HG03139 (cell line): ENCODE data around the gene PRMT1.

Source experiments
- ATAC-seq: cut with Tn5 transposase; IDR thresholded peaks from one replicate; pipeline ENCODE4 v1.9.1; 2021; ENCODE audit not compliant: unreplicated experiment

The PRMT1 gene

GRCh38 chr19:49687566-49688316 is 10.7 kb downstream of the PRMT1 start:
- no peak for ATAC-seq

- ATAC-seq, result no peak
These were observed 11.6 kb downstream of the PRMT1 start for GRCh38 chr19:49688531-49689132.

- ATAC-seq, result no peak
These were observed 12.3 kb downstream of the PRMT1 start, which contains the start of gene ADM5 for GRCh38 chr19:49689133-49690078. ADM5 (plus strand) TSS chr19:49689594; CDS start chr19:49689838, 244 bp downstream.

- no peak for ATAC-seq
These were observed 13.1 kb downstream of the PRMT1 start for GRCh38 chr19:49690079-49690655.

GRCh38 chr19:49690656-49691242 is 13.7 kb downstream of the PRMT1 start, which contains the start of gene CPT1C:
CPT1C (plus strand) TSS chr19:49691116; CDS start chr19:49692253, 1,137 bp downstream.
- no peak for ATAC-seq

GRCh38 chr19:49691243-49692146 is 14.4 kb downstream of the PRMT1 start:
- no peak for ATAC-seq

- ATAC-seq, result no peak
These were observed 15.1 kb downstream of the PRMT1 start for GRCh38 chr19:49692147-49692506.

GRCh38 chr19:49696115-49696514 is 19.0 kb downstream of the PRMT1 start:
- ATAC-seq, result no peak

GRCh38 chr19:49696865-49697264 is 19.8 kb downstream of the PRMT1 start:
- ATAC-seq, result no peak

GRCh38 chr19:49699364-49699763 is 22.3 kb downstream of the PRMT1 start:
- no peak for ATAC-seq

- ATAC-seq, result no peak
These were observed 23.5 kb downstream of the PRMT1 start for GRCh38 chr19:49700563-49700962.

- ATAC-seq, result no peak
These were observed 24.3 kb downstream of the PRMT1 start for GRCh38 chr19:49701271-49701786.

- no peak for ATAC-seq
These were observed 28.0 kb downstream of the PRMT1 start for GRCh38 chr19:49704888-49705642.

GRCh38 chr19:49705919-49706318 is 28.8 kb downstream of the PRMT1 start:
- ATAC-seq, result no peak

- no peak for ATAC-seq
These were observed 33.4 kb downstream of the PRMT1 start for GRCh38 chr19:49710372-49710951.

GRCh38 chr19:49712397-49712859 is 35.4 kb downstream of the PRMT1 start:
- no peak for ATAC-seq

- ATAC-seq, result no peak
These were observed 36.3 kb downstream of the PRMT1 start for GRCh38 chr19:49713236-49713845.

- ATAC-seq, result no peak
These were observed 39.1 kb downstream of the PRMT1 start for GRCh38 chr19:49716154-49716553.
